ENCODE measurements around the gene MAPK9.
A peak's percentile ranks its signal among the peaks of the same experiment; 100 is the strongest.
"Not testable (repeated sequence)": the region's sequence is repeated elsewhere in the genome, so short reads cannot be mapped to it uniquely, and the experiment has no call there.

MAPK9 gene

GRCh38 chr5:180324601-180324950, 32.7 kb upstream of the MAPK9 start:
- DNase-seq = no peak

GRCh38 chr5:180323941-180324600, 32.2 kb upstream of the MAPK9 start:
- no peak for DNase-seq

GRCh38 chr5:180323160-180323559, 31.3 kb upstream of the MAPK9 start:
- no peak for DNase-seq

GRCh38 chr5:180318456-180319089, 26.7 kb upstream of the MAPK9 start:
- DNase-seq = no peak

GRCh38 chr5:180316586-180316985, 24.7 kb upstream of the MAPK9 start:
- no peak for DNase-seq

GRCh38 chr5:180315762-180316212, 23.9 kb upstream of the MAPK9 start:
- DNase-seq = peak; percentile 78

GRCh38 chr5:180313677-180314505, 22.0 kb upstream of the MAPK9 start:
- DNase-seq = peak; percentile 62

- DNase-seq = no peak
These were observed 19.3 kb upstream of the MAPK9 start for GRCh38 chr5:180311216-180311615.

- DNase-seq = no peak
These were observed 14.9 kb upstream of the MAPK9 start for GRCh38 chr5:180306796-180307195.

GRCh38 chr5:180305481-180305880, 13.6 kb upstream of the MAPK9 start:
- no peak for DNase-seq

GRCh38 chr5:180304431-180305375, 12.8 kb upstream of the MAPK9 start:
- DNase-seq = no peak

GRCh38 chr5:180304016-180304292, 12.1 kb upstream of the MAPK9 start:
- DNase-seq = no peak

GRCh38 chr5:180303226-180304015, 11.5 kb upstream of the MAPK9 start:
- no peak for DNase-seq

- DNase-seq = no peak
These were observed 10.4 kb upstream of the MAPK9 start for GRCh38 chr5:180302256-180302655.

- DNase-seq = no peak
These were observed 9.4 kb upstream of the MAPK9 start for GRCh38 chr5:180301253-180301652.

GRCh38 chr5:180299526-180299925, 7.6 kb upstream of the MAPK9 start:
- DNase-seq = no peak

GRCh38 chr5:180299014-180299413, 7.1 kb upstream of the MAPK9 start:
- not testable (repeated sequence) for DNase-seq

GRCh38 chr5:180297587-180298282, 5.9 kb upstream of the MAPK9 start:
- no peak for DNase-seq

GRCh38 chr5:180296771-180297170, 4.9 kb upstream of the MAPK9 start:
- DNase-seq = no peak

- DNase-seq = no peak
These were observed 3.2 kb upstream of the MAPK9 start for GRCh38 chr5:180294913-180295555.

GRCh38 chr5:180294411-180294810, 2.5 kb upstream of the MAPK9 start:
- DNase-seq = no peak

All from activated naive CD4-positive, alpha-beta T cell treated with Interleukin-2 at 50 U/mL for 16 hours (primary cell).